ENCODE results near the gene AKR1E2. TPM values are rescaled to one million over a fixed set of nuclear protein-coding genes. Genes with fewer than 3 reads are reported as not detected.

Gene AKR1E2
- total RNA-seq, 1 experiment from 2014 or later = 0.36 TPM

DNA sequence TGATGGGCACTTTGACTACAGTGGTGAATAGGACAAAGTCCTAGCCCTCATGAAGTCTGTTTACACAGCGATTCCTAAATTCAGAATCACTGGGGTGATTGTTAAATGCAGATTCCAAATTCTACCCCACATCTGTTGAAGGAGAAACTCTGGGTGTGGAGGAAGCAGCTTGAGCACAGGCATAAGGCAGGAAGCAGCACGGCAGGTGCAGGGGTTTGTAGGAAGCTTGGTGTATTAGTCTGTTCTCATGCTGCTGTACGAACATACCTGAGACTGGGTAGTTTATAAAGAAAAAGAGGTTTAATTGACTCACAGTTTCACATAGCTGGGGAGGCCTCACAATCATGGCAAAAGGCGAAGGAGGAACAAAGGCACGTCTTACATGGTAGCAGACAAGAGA, 5.1 kb downstream of the AKR1E2 start:
- Histone ChIP-seq H3K9me3 (ENCODE audit: low read length) (no peaks in the 10 kb centered on the region), H3K27ac (ENCODE audit: low read length) (no peak overlapping the region), H3K27me3 (ENCODE audit: low read length) (no peaks in the 10 kb centered on the region), H3K36me3 (ENCODE audit: low read depth, low read length) (no peaks in the 10 kb centered on the region), H3K9ac (ENCODE audit: low read length) (no peak overlapping the region), H3K4me1 (ENCODE audit: insufficient read depth, low read length) (no peaks in the 10 kb centered on the region), H3K79me2 (ENCODE audit: low read length) (no peaks in the 10 kb centered on the region), H3K4me3 (ENCODE audit: low read length) (no peak overlapping the region), H3K4me2 (ENCODE audit: low read length) (no peak overlapping the region), H3K9me2 (replicated peaks; ENCODE audit: low read length) (no peaks in the 10 kb centered on the region), H4K20me1 (ENCODE audit: low read length) (no peaks in the 10 kb centered on the region), H2AFZ (ENCODE audit: low read length) (no peak overlapping the region), H3F3A (ENCODE audit: low read length, unreplicated experiment) (no peaks in the 10 kb centered on the region)
- DNase-seq (no peak), ATAC-seq (no peak)
- no TSS peak for BruUV-seq (replicated peaks)
- ChIA-PET POLR2A (ENCODE audit: unreplicated experiment) (no interaction called here), CTCF (no interaction called here)
- intact Hi-C loops (cut with micrococcal nuclease) = no loop called here
- TF ChIP-seq EZH2 (IDR thresholded peaks at IDR 0.05; ENCODE audit: low read length, unreplicated experiment) = no peak
- TF ChIP-seq CTCF (conservative IDR thresholded peaks at IDR 0.05; ENCODE audit: low read depth, low read length) = no peak
- TF ChIP-seq EZH2phosphoT487 (IDR thresholded peaks at IDR 0.05; ENCODE audit: borderline replicate concordance, low read length) = no peak

DNA sequence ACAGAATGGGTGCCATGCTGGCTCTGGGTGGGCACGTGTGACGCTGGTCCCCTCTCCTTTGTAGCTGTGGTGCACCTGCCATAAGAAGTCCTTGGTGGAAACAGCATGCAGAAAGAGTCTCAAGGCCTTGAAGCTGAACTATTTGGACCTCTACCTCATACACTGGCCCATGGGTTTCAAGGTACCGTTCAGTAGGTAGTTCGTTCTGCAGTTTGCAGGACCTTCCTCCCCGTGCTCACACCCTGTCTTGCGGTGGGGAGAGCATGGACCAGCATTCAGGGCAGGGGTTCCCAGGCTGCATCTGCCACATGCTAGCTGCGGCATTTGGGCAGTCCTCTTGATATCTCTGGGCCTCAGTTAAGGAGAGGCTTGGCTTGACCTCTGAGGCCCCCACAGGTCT, 7.3 kb downstream of the AKR1E2 start:
- DNase-seq (no peak), ATAC-seq (no peak)
- Histone ChIP-seq H3K4me1 (ENCODE audit: insufficient read depth, low read length) (no peaks in the 10 kb centered on the region), H3K4me2 (ENCODE audit: low read length) (no peak overlapping the region), H3K9me2 (replicated peaks; ENCODE audit: low read length) (no peaks in the 10 kb centered on the region), H3K4me3 (ENCODE audit: low read length) (no peak overlapping the region), H3K27me3 (ENCODE audit: low read length) (no peaks in the 10 kb centered on the region), H3K9ac (ENCODE audit: low read length) (no peak overlapping the region), H3K27ac (ENCODE audit: low read length) (no peak overlapping the region), H3K36me3 (ENCODE audit: low read depth, low read length) (no peaks in the 10 kb centered on the region), H2AFZ (ENCODE audit: low read length) (no peak overlapping the region), H3K79me2 (ENCODE audit: low read length) (no peaks in the 10 kb centered on the region), H3K9me3 (ENCODE audit: low read length) (no peaks in the 10 kb centered on the region), H3F3A (ENCODE audit: low read length, unreplicated experiment) (no peaks in the 10 kb centered on the region), H4K20me1 (ENCODE audit: low read length) (no peaks in the 10 kb centered on the region)
- POLR2A ChIA-PET (ENCODE audit: unreplicated experiment) = no interaction called here
- intact Hi-C loops (cut with micrococcal nuclease) = no loop called here
- TF ChIP-seq CTCF (conservative IDR thresholded peaks at IDR 0.05; ENCODE audit: low read depth, low read length) (no peak), EZH2 (IDR thresholded peaks at IDR 0.05; ENCODE audit: low read length, unreplicated experiment) (no peak), EZH2phosphoT487 (IDR thresholded peaks at IDR 0.05; ENCODE audit: borderline replicate concordance, low read length) (no peak)
- CTCF ChIA-PET = no interaction called here
- BruUV-seq (replicated peaks) = no TSS peak

- ChIA-PET CTCF (no interaction called here), POLR2A (ENCODE audit: unreplicated experiment) (interaction anchor here (0.5 kb wide), 1 partner anchor 363 kb away, joined by 3 read pairs; no protein-coding TSS in a partner anchor)
- Histone ChIP-seq H4K20me1 (ENCODE audit: low read length) (no peaks in the 10 kb centered on the region), H3K79me2 (ENCODE audit: low read length) (no peaks in the 10 kb centered on the region), H3K9me2 (replicated peaks; ENCODE audit: low read length) (no peaks in the 10 kb centered on the region), H3K27me3 (ENCODE audit: low read length) (no peaks in the 10 kb centered on the region), H3K4me3 (ENCODE audit: low read length) (no peak overlapping the region), H3K27ac (ENCODE audit: low read length) (no peak overlapping the region), H3K9me3 (ENCODE audit: low read length) (no peaks in the 10 kb centered on the region), H3K4me1 (ENCODE audit: insufficient read depth, low read length) (no peaks in the 10 kb centered on the region), H3K9ac (ENCODE audit: low read length) (no peak overlapping the region), H3K36me3 (ENCODE audit: low read depth, low read length) (no peaks in the 10 kb centered on the region), H3F3A (ENCODE audit: low read length, unreplicated experiment) (no peaks in the 10 kb centered on the region), H3K4me2 (ENCODE audit: low read length) (no peak overlapping the region), H2AFZ (ENCODE audit: low read length) (no peak overlapping the region)
- ATAC-seq = no peak
- TF ChIP-seq CTCF (conservative IDR thresholded peaks at IDR 0.05; ENCODE audit: low read depth, low read length) = no peak
- TF ChIP-seq EZH2phosphoT487 (IDR thresholded peaks at IDR 0.05; ENCODE audit: borderline replicate concordance, low read length) = no peak
- no peak for TF ChIP-seq EZH2 (IDR thresholded peaks at IDR 0.05; ENCODE audit: low read length, unreplicated experiment)
- intact Hi-C loops (cut with micrococcal nuclease) = no loop called here
- DNase-seq = no peak
- no TSS peak for BruUV-seq (replicated peaks)
Measured at GRCh38 chr10:4834898-4835405, 8.9 kb downstream of the AKR1E2 start.

All from PC-3 (cell line).